ENCODE results near the gene PDXDC1. TPM values are rescaled to one million over a fixed set of nuclear protein-coding genes. Genes with fewer than 3 reads are reported as not detected.
"Not testable (repeated sequence)": the region's sequence is repeated elsewhere in the genome, so short reads cannot be mapped to it uniquely, and the experiment has no call there.

Gene PDXDC1
- polyA plus RNA-seq, 6 donors from 2014 or later = 24.1 to 38.6 (median 31.4) TPM

- Mint-ChIP-seq H3K36me3 (peaks cover 21 to 39% of the 10 kb centered on the region in 2 donors), H3K4me1 (peaks cover 7 to 39% (median 8%) of the 10 kb centered on the region in 3 donors)
- not testable (repeated sequence) for ATAC-seq (ENCODE audit: low read depth in 2 of 2)
Observed at GRCh38 chr16:15012941-15013340, 38.1 kb downstream of the PDXDC1 start.

GRCh38 chr16:15015671-15016070 is 40.8 kb downstream of the PDXDC1 start:
- H3K4me3 Mint-ChIP-seq; DNase-seq; H3K9me3 Mint-ChIP-seq; ATAC-seq (ENCODE audit: low read depth in 2 of 2); H3K27me3 Mint-ChIP-seq: not testable (repeated sequence)
- Mint-ChIP-seq H3K27ac (peak overlapping the region in 5 of 6 donors; percentile 18 to 93 (median 90)), H3K4me1 (peaks cover 0 to 38% (median 5%) of the 10 kb centered on the region in 3 donors), H3K36me3 (peaks cover 20 to 26% of the 10 kb centered on the region in 2 donors)

More at GRCh38 chr16:15012941-15013340, 38.1 kb downstream of the PDXDC1 start:
- H3K9me3 Mint-ChIP-seq, H3K27me3 Mint-ChIP-seq, DNase-seq: not testable (repeated sequence)
- Mint-ChIP-seq H3K4me3 (peak overlapping the region in 3 of 8 donors; percentile 33 to 86 (median 42)), H3K27ac (peak overlapping the region in 4 of 6 donors; percentile 77 to 99 (median 95))

- not testable (repeated sequence) for H3K4me3 Mint-ChIP-seq; DNase-seq; ATAC-seq (ENCODE audit: low read depth in 2 of 2); H3K27me3 Mint-ChIP-seq; H3K9me3 Mint-ChIP-seq
- Mint-ChIP-seq H3K36me3 (peaks cover 19 to 20% of the 10 kb centered on the region in 2 donors), H3K4me1 (peaks cover under 1 to 38% (median 5%) of the 10 kb centered on the region in 3 donors), H3K27ac (peak overlapping the region; percentile 74 to 93 (median 86))
Observed at GRCh38 chr16:15016354-15016753, 41.5 kb downstream of the PDXDC1 start.

- Mint-ChIP-seq H3K36me3 (peaks cover 19 to 20% of the 10 kb centered on the region in 2 donors), H3K4me1 (peaks cover 6 to 40% (median 7%) of the 10 kb centered on the region in 3 donors), H3K27ac (peak overlapping the region; percentile 45 to 90 (median 80))
- H3K27me3 Mint-ChIP-seq; DNase-seq; ATAC-seq (ENCODE audit: low read depth in 2 of 2); H3K9me3 Mint-ChIP-seq; H3K4me3 Mint-ChIP-seq: not testable (repeated sequence)
Observed at GRCh38 chr16:15016951-15017580, 42.2 kb downstream of the PDXDC1 start.

- peak overlapping the region in 5 of 6 donors; percentile 12 to 81 (median 58) for H3K27ac Mint-ChIP-seq
- peaks cover 18 to 28% of the 10 kb centered on the region in 2 donors for H3K36me3 Mint-ChIP-seq
- H3K9me3 Mint-ChIP-seq; H3K27me3 Mint-ChIP-seq; DNase-seq; ATAC-seq (ENCODE audit: low read depth in 2 of 2); H3K4me3 Mint-ChIP-seq: not testable (repeated sequence)
- peaks cover 5 to 18% (median 12%) of the 10 kb centered on the region in 3 donors for H3K4me1 Mint-ChIP-seq
Observed at GRCh38 chr16:15021429-15021828, 46.6 kb downstream of the PDXDC1 start.

- not testable (repeated sequence) for H3K4me3 Mint-ChIP-seq, H3K27me3 Mint-ChIP-seq, H3K9me3 Mint-ChIP-seq
- peak; percentile 54 for DNase-seq
- H3K4me1 Mint-ChIP-seq = peaks cover 5 to 13% (median 12%) of the 10 kb centered on the region in 3 donors
- H3K27ac Mint-ChIP-seq = peak overlapping the region in 5 of 6 donors; percentile 12 to 81 (median 49)
- peaks cover 13 to 21% of the 10 kb centered on the region in 2 donors for H3K36me3 Mint-ChIP-seq
- ATAC-seq (ENCODE audit: low read depth in 2 of 2) = peak; percentile 99
Observed at GRCh38 chr16:15022194-15022593, 47.4 kb downstream of the PDXDC1 start.

GRCh38 chr16:15023381-15024077 is 48.7 kb downstream of the PDXDC1 start:
- Mint-ChIP-seq H3K4me3 (peak overlapping the region in 1 of 8 donors; percentile 27), H3K36me3 (peaks cover 10 to 30% of the 10 kb centered on the region in 2 donors), H3K4me1 (peaks cover 5 to 17% (median 16%) of the 10 kb centered on the region in 3 donors), H3K27ac (peak overlapping the region in 2 of 6 donors; percentile 45 to 84)
- not testable (repeated sequence) for H3K9me3 Mint-ChIP-seq; H3K27me3 Mint-ChIP-seq; DNase-seq; ATAC-seq (ENCODE audit: low read depth in 2 of 2)

- Mint-ChIP-seq H3K27ac (peak overlapping the region in 3 of 6 donors; percentile 0 to 68 (median 1)), H3K36me3 (peaks cover 10 to 27% of the 10 kb centered on the region in 2 donors), H3K4me1 (peaks cover 5 to 17% (median 16%) of the 10 kb centered on the region in 3 donors)
- not testable (repeated sequence) for H3K4me3 Mint-ChIP-seq; H3K27me3 Mint-ChIP-seq; H3K9me3 Mint-ChIP-seq; DNase-seq; ATAC-seq (ENCODE audit: low read depth in 2 of 2)
Observed at GRCh38 chr16:15024858-15025199, 50.0 kb downstream of the PDXDC1 start.

GRCh38 chr16:15025234-15025951 is 50.6 kb downstream of the PDXDC1 start:
- DNase-seq; ATAC-seq (ENCODE audit: low read depth in 2 of 2); H3K9me3 Mint-ChIP-seq; H3K27me3 Mint-ChIP-seq; H3K4me3 Mint-ChIP-seq: not testable (repeated sequence)
- H3K4me1 Mint-ChIP-seq = peaks cover 5 to 17% (median 16%) of the 10 kb centered on the region in 3 donors
- peak overlapping the region in 1 of 6 donors; percentile 1 for H3K27ac Mint-ChIP-seq
- peaks cover 10 to 27% of the 10 kb centered on the region in 2 donors for H3K36me3 Mint-ChIP-seq

- H3K27me3 Mint-ChIP-seq; H3K4me3 Mint-ChIP-seq; H3K9me3 Mint-ChIP-seq; ATAC-seq (ENCODE audit: low read depth in 2 of 2); DNase-seq: not testable (repeated sequence)
- Mint-ChIP-seq H3K27ac (peak overlapping the region in 2 of 6 donors; percentile 47 to 91), H3K36me3 (peaks cover 17 to 34% of the 10 kb centered on the region in 2 donors), H3K4me1 (peaks cover 7 to 12% (median 10%) of the 10 kb centered on the region in 3 donors)
Observed at GRCh38 chr16:15027051-15027450, 52.2 kb downstream of the PDXDC1 start.

- H3K4me1 Mint-ChIP-seq; H3K9me3 Mint-ChIP-seq; H3K27me3 Mint-ChIP-seq; H3K4me3 Mint-ChIP-seq; DNase-seq; ATAC-seq (ENCODE audit: low read depth in 2 of 2): not testable (repeated sequence)
- H3K27ac Mint-ChIP-seq = peak overlapping the region in 1 of 6 donors; percentile 91
- peaks cover 17 to 34% of the 10 kb centered on the region in 2 donors for H3K36me3 Mint-ChIP-seq
Observed at GRCh38 chr16:15027503-15028344, 52.9 kb downstream of the PDXDC1 start.

- not testable (repeated sequence) for H3K4me3 Mint-ChIP-seq, H3K27me3 Mint-ChIP-seq
Observed at GRCh38 chr16:15028345-15028715, 53.5 kb downstream of the PDXDC1 start.

More at GRCh38 chr16:15028345-15028715, 53.5 kb downstream of the PDXDC1 start:
- not testable (repeated sequence) for DNase-seq; H3K9me3 Mint-ChIP-seq; H3K4me1 Mint-ChIP-seq; ATAC-seq (ENCODE audit: low read depth in 2 of 2)
- Mint-ChIP-seq H3K27ac (peak overlapping the region in 2 of 6 donors; percentile 64 to 91), H3K36me3 (peaks cover 17 to 34% of the 10 kb centered on the region in 2 donors)

Measured in naive B cell (primary cell).